GM12878 (cell line): ENCODE results near the gene DCAF6. TPM values are rescaled to one million over a fixed set of nuclear protein-coding genes. Genes with fewer than 3 reads are reported as not detected.

Source experiments
- ATAC-seq: fragments of 200-7000 bp; cut with Tn5 transposase; 3 replicates; pipeline ENCODE4 v1.9.1; 2020; ENCODE audit warnings: mild to moderate bottlenecking, moderate library complexity
- BruUV-seq: library from RNA; stranded (reverse); fragments of 400-500 nt; replicated peaks from 2 replicates; lab custom pipeline; 2021; lab: Mats Ljungman, UMichigan
- CTCF ChIA-PET: fragments of 300-600 bp; sonication (Branson Sonifier 250); formaldehyde crosslinking; extraction: SDS; loops from one replicate; lab custom pipeline; 2021; ENCODE audit warnings: inconsistent platforms; lab: Yijun Ruan, JAX
- POLR2A ChIA-PET: fragments of 350-600 bp; formaldehyde crosslinking; extraction: SDS; loops from one replicate; lab custom pipeline; 2021; ENCODE audit warnings: inconsistent platforms; lab: Charles Lee
- RAD21 ChIA-PET: fragments of 300-600 bp; sonication (Branson Sonifier 250); formaldehyde crosslinking; loops from one replicate; lab custom pipeline; 2023; ENCODE audit warnings: antibody characterized with exemption; ENCODE audit not compliant: unreplicated experiment; lab: Charles Lee
- SMC1A ChIA-PET: fragments of 300-600 bp; sonication (Branson Sonifier 250); formaldehyde crosslinking; loops from one replicate; lab custom pipeline; 2023; ENCODE audit not compliant: unreplicated experiment, uncharacterized antibody; lab: Charles Lee
- DNase-seq: peaks from one replicate; pipeline ENCODE4 v3.0.0-alpha.2; 2011; ENCODE audit warnings: low read depth, low spot score
- FAIRE-seq: peaks from 3 replicates; lab custom pipeline; 2011; peaks lifted over from hg19 to GRCh38; lab: Jason Lieb, UNC
- H2AFZ ChIP-seq: 2 replicates; pipeline ENCODE4 v1.6.0; 2011; ENCODE audit warnings: low read depth, low read length, control low read depth; ENCODE audit not compliant: control insufficient read depth
- H3K27ac ChIP-seq: 2 replicates; pipeline ENCODE4 v1.5.1; 2011; ENCODE audit warnings: control low read depth; ENCODE audit not compliant: control insufficient read depth, insufficient read depth
- H3K27me3 ChIP-seq, 2 experiments: replicated peaks in 1 of 2; 2 replicates each; pipeline versions ENCODE4 v1.6.0 to v1.6.1; 2011; ENCODE audit warnings: low read length in 1 of 2; ENCODE audit not compliant: control insufficient read depth in 2 of 2, insufficient read depth in 2 of 2
- H3K36me3 ChIP-seq, 2 experiments: 2 replicates each; pipeline ENCODE4 v1.5.1; 2011; ENCODE audit warnings: low read length in 1 of 2; ENCODE audit not compliant: control insufficient read depth in 2 of 2, insufficient read depth in 2 of 2
- H3K4me1 ChIP-seq: 2 replicates; pipeline ENCODE4 v1.6.1; 2011; ENCODE audit warnings: mild to moderate bottlenecking, low read length, moderate library complexity, mixed read lengths; ENCODE audit not compliant: control insufficient read depth, insufficient read depth
- H3K4me2 ChIP-seq: 2 replicates; pipeline ENCODE4 v1.6.0; 2011; ENCODE audit warnings: control low read depth; ENCODE audit not compliant: control insufficient read depth, insufficient read depth
- H3K4me3 ChIP-seq: fragments of 200-600 bp; sonication (generic); 2 replicates; pipeline ENCODE4 v1.5.1; 2016
- H3K79me2 ChIP-seq: 2 replicates; pipeline ENCODE4 v1.6.0; 2011; ENCODE audit warnings: low read length; ENCODE audit not compliant: control insufficient read depth, insufficient read depth
- H3K9ac ChIP-seq: 2 replicates; pipeline ENCODE4 v1.8.0; 2011; ENCODE audit warnings: low read length, control low read depth, mixed read lengths; ENCODE audit not compliant: control insufficient read depth, insufficient read depth
- H3K9me3 ChIP-seq: replicated peaks from 3 replicates; pipeline ENCODE4 v1.5.1; 2011; ENCODE audit warnings: mild to moderate bottlenecking, low read length; ENCODE audit not compliant: control insufficient read depth, insufficient read depth
- H4K20me1 ChIP-seq: 2 replicates; pipeline ENCODE4 v1.6.0; 2011; ENCODE audit not compliant: control insufficient read depth, insufficient read depth
- BRCA1 ChIP-seq: IDR thresholded peaks from 2 replicates; pipeline ENCODE4 v1.6.1; 2011; ENCODE audit warnings: low read depth, low read length, improper control_type of control experiment
- CHD1 ChIP-seq: IDR thresholded peaks from 2 replicates; pipeline ENCODE4 v1.6.1; 2012; ENCODE audit warnings: low read depth, low read length, improper control_type of control experiment
- EGR1 ChIP-seq, 2 experiments: IDR thresholded peaks; 1 replicate in 1 of 2; 2 replicates in 1 of 2; pipeline ENCODE4 v1.6.1; 2011 to 2012; ENCODE audit warnings: low read depth in 2 of 2, low read length in 2 of 2, borderline replicate concordance in 1 of 2, mild to moderate bottlenecking in 1 of 2, moderate library complexity in 1 of 2
- ETV6 ChIP-seq, 2 experiments: fragments of 450-650 bp in 1 of 2; IDR thresholded peaks in 1 of 2; conservative IDR thresholded peaks in 1 of 2; 2 replicates each; pipeline ENCODE4 v1.6.1; 2014; ENCODE audit warnings: antibody characterized with exemption in 1 of 2, borderline replicate concordance in 1 of 2, low read depth in 1 of 2, mild to moderate bottlenecking in 1 of 2, moderate library complexity in 1 of 2
- FOS ChIP-seq: IDR thresholded peaks from 3 replicates; pipeline ENCODE4 v1.6.1; 2011; ENCODE audit warnings: borderline replicate concordance; ENCODE audit not compliant: insufficient read length; ENCODE audit errors: extremely low read depth
- GATAD2B ChIP-seq: fragments of 450-650 bp; conservative IDR thresholded peaks from 2 replicates; pipeline ENCODE4 v1.6.1; 2017; ENCODE audit warnings: low read depth, mild to moderate bottlenecking, moderate library complexity
- LARP7 ChIP-seq: fragments of 450-650 bp; IDR thresholded peaks from 2 replicates; pipeline ENCODE4 v1.6.1; 2017; ENCODE audit warnings: mild to moderate bottlenecking
- MEF2A ChIP-seq: IDR thresholded peaks from 2 replicates; pipeline ENCODE4 v1.6.1; 2011; ENCODE audit warnings: low read depth, mild to moderate bottlenecking, low read length, moderate library complexity; ENCODE audit not compliant: insufficient read depth
- MLLT1 ChIP-seq: fragments of 450-650 bp; IDR thresholded peaks from 2 replicates; pipeline ENCODE4 v1.6.1; 2016; ENCODE audit warnings: mild to moderate bottlenecking
- RELA ChIP-seq: fragments of 450-650 bp; IDR thresholded peaks from 2 replicates; pipeline ENCODE4 v1.8.0; 2014; ENCODE audit warnings: borderline replicate concordance; ENCODE audit not compliant: partially characterized antibody
- SMAD5 ChIP-seq: IDR thresholded peaks from 2 replicates; pipeline ENCODE4 v1.6.1; 2016; ENCODE audit warnings: antibody characterized with exemption, low read depth
- SRF ChIP-seq, 2 experiments: IDR thresholded peaks; 2 replicates each; pipeline ENCODE4 v1.6.1; 2011; ENCODE audit warnings: low read depth in 2 of 2, low read length in 2 of 2, mild to moderate bottlenecking in 1 of 2, moderate library complexity in 1 of 2
- WRNIP1 ChIP-seq: IDR thresholded peaks from 2 replicates; pipeline ENCODE4 v1.6.1; 2011; ENCODE audit warnings: low read depth, low read length, improper control_type of control experiment, borderline replicate concordance
- WGBS: methylation state at CpG from one replicate; pipeline ENCODE4 v1.1.6; 2016; ENCODE audit warnings: low lambda C conversion rate; ENCODE audit not compliant: insufficient replicate concordance, insufficient coverage; ENCODE audit errors: missing lambda C conversion rate; 5-methylcytosine and 5-hydroxymethylcytosine counted together
- in situ Hi-C: fragments of 300-500 bp; cut with MboI; formaldehyde crosslinking; loops from 9 replicates; pipeline ENCODE4 v1.14.3; 2018; ENCODE audit warnings: mixed read lengths
- intact Hi-C: fragments of 100-400 bp; cut with micrococcal nuclease; formaldehyde crosslinking; loops from one replicate; pipeline ENCODE4 v1.14.2; 2022; ENCODE audit not compliant: unreplicated experiment
- polyA plus RNA-seq, 11 experiments: library from polyadenylated mRNA; depleted of rRNA in 4 of 11; unstranded in 6 of 11; stranded (reverse) in 5 of 11; fragments of >200 nt; fragmentation: Nextera tagmentation in 4 of 11; fragmentation: Illumina TruSeq in 1 of 11; extraction: Ambion mirVana in 4 of 11; extraction: Trizol in 1 of 11; gene quantifications; 1 replicate in 1 of 11; 2 replicates in 10 of 11; pipeline versions ENCODE4 v1.2.1 to v1.2.3, GENCODE V29; 2011 to 2016; ENCODE audit warnings: inconsistent platforms in 2 of 11, missing spikeins in 2 of 11, low read depth in 1 of 11
- total RNA-seq, 4 experiments: library from RNA; depleted of rRNA in 3 of 4; stranded (reverse); fragments of >200 nt in 3 of 4; fragmentation: Illumina TruSeq in 1 of 4; extraction: Trizol in 1 of 4; gene quantifications; 2 replicates each; pipeline versions ENCODE4 v1.2.1 to v1.2.3, GENCODE V29; 2013 to 2021

The DCAF6 gene
- total and polyA plus RNA-seq, 10 of the 15 experiments (the other 5 are each of a cell fraction or from before 2014, with no cell fraction given) = 11.4 to 62.7 (median 33.0) TPM

GRCh38 chr1:168004531-168004930 is 68.0 kb downstream of the DCAF6 start:
- DNase-seq (no peak), ATAC-seq (no peak), FAIRE-seq (no peak)
- ChIA-PET CTCF (no interaction called here), RAD21 (no interaction called here), POLR2A (no interaction called here), SMC1A (interaction anchor here (1.5 kb wide), 1 partner anchor 11 kb away, joined by 3 read pairs; no protein-coding TSS in a partner anchor)
- Histone ChIP-seq H3K36me3 (peaks cover 0 to 3% of the 10 kb centered on the region in 2 experiments; a peak in 1 of 4 replicates), H3K4me2 (no peak overlapping the region), H4K20me1 (no peaks in the 10 kb centered on the region), H3K4me3 (no peak overlapping the region), H3K4me1 (no peaks in the 10 kb centered on the region), H3K9me3 (no peaks in the 10 kb centered on the region), H3K27ac (no peak overlapping the region), H3K27me3 (no peaks in the 10 kb centered on the region), H3K9ac (no peak overlapping the region), H3K79me2 (no peaks in the 10 kb centered on the region), H2AFZ (no peak overlapping the region)
- intact Hi-C loops = no loop called here
- WGBS = 94% methylated on average over 2 of the region's 2 CpGs
- in situ Hi-C loops = no loop called here
- no TSS peak for BruUV-seq
- TF ChIP-seq ETV6 (conservative IDR thresholded peaks at IDR 0.05 in 1 of 2, IDR thresholded peaks at IDR 0.05 in 1 of 2; ENCODE audit: borderline replicate concordance in 1 of 2, low read depth in 1 of 2) = no peak
- TF ChIP-seq SMAD5 = no peak
- TF ChIP-seq CHD1 = no peak
- TF ChIP-seq LARP7 = no peak
- TF ChIP-seq EGR1 (IDR thresholded peaks at IDR 0.05; ENCODE audit: borderline replicate concordance in 1 of 2, low read depth in 2 of 2, low read length in 2 of 2) = no peak
- no peak for TF ChIP-seq FOS
- TF ChIP-seq BRCA1 = no peak
- TF ChIP-seq WRNIP1 = no peak
- no peak for TF ChIP-seq MEF2A
- no peak for TF ChIP-seq SRF (IDR thresholded peaks at IDR 0.05; ENCODE audit: low read depth in 2 of 2, low read length in 2 of 2)
- no peak for TF ChIP-seq RELA
- TF ChIP-seq GATAD2B = no peak
- no peak for TF ChIP-seq MLLT1
